Measurements from ENCODE around the gene FSTL5. TPM values are rescaled to one million over a fixed set of nuclear protein-coding genes. Genes with fewer than 3 reads are reported as not detected.

The FSTL5 gene
- total RNA-seq, 1 experiment from 2014 or later, result not detected

DNA sequence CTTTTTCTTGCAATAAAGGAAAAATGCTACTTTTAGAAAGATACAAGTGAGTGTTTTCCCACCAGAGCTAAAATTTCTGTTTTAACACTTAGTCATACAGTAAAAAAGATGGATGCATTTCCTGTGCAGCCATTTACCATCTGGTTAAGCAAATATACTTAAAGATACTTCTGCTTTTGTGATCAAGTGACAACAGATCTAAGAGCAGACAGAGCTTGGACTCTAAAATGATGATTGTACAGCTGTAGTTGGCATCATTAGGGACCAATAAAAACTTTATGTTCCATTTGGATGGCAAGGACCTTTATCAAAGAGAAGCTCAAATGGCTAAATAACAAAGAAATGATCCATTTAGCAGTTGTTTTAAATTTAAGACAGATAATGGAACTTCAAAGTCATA lies 270.8 kb downstream of the FSTL5 start:
- Histone ChIP-seq H3K56ac (ENCODE audit: insufficient read length, low read depth, low read length) (no peak overlapping the region), H3K18ac (ENCODE audit: insufficient read length, low read depth, low read length) (no peak overlapping the region), H3K23ac (ENCODE audit: insufficient read length, low read depth, low read length) (no peak overlapping the region), H3K27me3 (ENCODE audit: insufficient read depth, low read length) (no peaks in the 10 kb centered on the region), H2BK12ac (ENCODE audit: insufficient read length, low read depth, low read length) (no peak overlapping the region), H2BK20ac (ENCODE audit: low read depth, low read length, poor library complexity, severe bottlenecking) (no peak overlapping the region), H2AK5ac (ENCODE audit: insufficient read length, low read length) (no peak overlapping the region), H2BK120ac (ENCODE audit: low read depth, low read length, poor library complexity, severe bottlenecking) (no peak overlapping the region), H4K8ac (replicated peaks; ENCODE audit: insufficient read length, low read depth, low read length) (no peak overlapping the region), H3K9ac (ENCODE audit: extremely low read depth, insufficient read length, low read length) (no peak overlapping the region), H3T11ph (ENCODE audit: low read length) (no peak overlapping the region), H4K5ac (ENCODE audit: insufficient read length, low read depth, low read length) (no peak overlapping the region), H3K14ac (ENCODE audit: insufficient read depth, low read length) (no peak overlapping the region), H2AFZ (ENCODE audit: low read length) (no peak overlapping the region), H3K79me2 (ENCODE audit: insufficient read depth, low read length) (no peaks in the 10 kb centered on the region), H3K23me2 (ENCODE audit: insufficient read length, low read depth, low read length, poor library complexity, severe bottlenecking) (no peaks in the 10 kb centered on the region), H2BK5ac (ENCODE audit: insufficient read length, low read length) (no peak overlapping the region), H4K91ac (ENCODE audit: insufficient read length, low read depth, low read length) (no peak overlapping the region), H3K27ac (ENCODE audit: insufficient read length, low read depth, low read length) (no peak overlapping the region), H3K4me1 (ENCODE audit: insufficient read depth, low read length) (no peaks in the 10 kb centered on the region), H3K9me3 (ENCODE audit: control insufficient read depth, low read depth, low read length) (no peaks in the 10 kb centered on the region), H3K79me1 (ENCODE audit: insufficient read depth, low read depth, low read length, poor library complexity, severe bottlenecking) (no peaks in the 10 kb centered on the region), H3K4ac (ENCODE audit: low read depth, low read length) (no peak overlapping the region), H2BK15ac (ENCODE audit: low read depth, low read length) (no peak overlapping the region), H4K20me1 (ENCODE audit: control insufficient read depth, insufficient read depth, insufficient read length) (no peaks in the 10 kb centered on the region), H3K4me2 (ENCODE audit: insufficient read depth, insufficient read length, low read length) (no peak overlapping the region)
- TF ChIP-seq, protein P1, sequence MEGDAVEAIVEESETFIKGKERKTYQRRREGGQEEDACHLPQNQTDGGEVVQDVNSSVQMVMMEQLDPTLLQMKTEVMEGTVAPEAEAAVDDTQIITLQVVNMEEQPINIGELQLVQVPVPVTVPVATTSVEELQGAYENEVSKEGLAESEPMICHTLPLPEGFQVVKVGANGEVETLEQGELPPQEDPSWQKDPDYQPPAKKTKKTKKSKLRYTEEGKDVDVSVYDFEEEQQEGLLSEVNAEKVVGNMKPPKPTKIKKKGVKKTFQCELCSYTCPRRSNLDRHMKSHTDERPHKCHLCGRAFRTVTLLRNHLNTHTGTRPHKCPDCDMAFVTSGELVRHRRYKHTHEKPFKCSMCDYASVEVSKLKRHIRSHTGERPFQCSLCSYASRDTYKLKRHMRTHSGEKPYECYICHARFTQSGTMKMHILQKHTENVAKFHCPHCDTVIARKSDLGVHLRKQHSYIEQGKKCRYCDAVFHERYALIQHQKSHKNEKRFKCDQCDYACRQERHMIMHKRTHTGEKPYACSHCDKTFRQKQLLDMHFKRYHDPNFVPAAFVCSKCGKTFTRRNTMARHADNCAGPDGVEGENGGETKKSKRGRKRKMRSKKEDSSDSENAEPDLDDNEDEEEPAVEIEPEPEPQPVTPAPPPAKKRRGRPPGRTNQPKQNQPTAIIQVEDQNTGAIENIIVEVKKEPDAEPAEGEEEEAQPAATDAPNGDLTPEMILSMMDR (conservative IDR thresholded peaks at IDR 0.05), result no peak
- no peak for DNase-seq
- Mint-ChIP-seq H3K27ac (no peak overlapping the region), H3K27me3 (ENCODE audit: low read depth) (no peaks in the 10 kb centered on the region), H3K4me1 (no peaks in the 10 kb centered on the region), H3K36me3 (ENCODE audit: insufficient read depth in 1 of 3, low read depth in 3 of 3) (no peaks in the 10 kb centered on the region), H3K9me3 (no peaks in the 10 kb centered on the region), H3K4me3 (no peak overlapping the region)

All from H9 (cell line).